Measurements from ENCODE around the gene ACOX3. TPM values are rescaled to one million over a fixed set of nuclear protein-coding genes. Genes with fewer than 3 reads are reported as not detected.

Gene ACOX3
- polyA plus RNA-seq, 5 donors = 15.3 to 22.2 (median 20.8) TPM

DNA sequence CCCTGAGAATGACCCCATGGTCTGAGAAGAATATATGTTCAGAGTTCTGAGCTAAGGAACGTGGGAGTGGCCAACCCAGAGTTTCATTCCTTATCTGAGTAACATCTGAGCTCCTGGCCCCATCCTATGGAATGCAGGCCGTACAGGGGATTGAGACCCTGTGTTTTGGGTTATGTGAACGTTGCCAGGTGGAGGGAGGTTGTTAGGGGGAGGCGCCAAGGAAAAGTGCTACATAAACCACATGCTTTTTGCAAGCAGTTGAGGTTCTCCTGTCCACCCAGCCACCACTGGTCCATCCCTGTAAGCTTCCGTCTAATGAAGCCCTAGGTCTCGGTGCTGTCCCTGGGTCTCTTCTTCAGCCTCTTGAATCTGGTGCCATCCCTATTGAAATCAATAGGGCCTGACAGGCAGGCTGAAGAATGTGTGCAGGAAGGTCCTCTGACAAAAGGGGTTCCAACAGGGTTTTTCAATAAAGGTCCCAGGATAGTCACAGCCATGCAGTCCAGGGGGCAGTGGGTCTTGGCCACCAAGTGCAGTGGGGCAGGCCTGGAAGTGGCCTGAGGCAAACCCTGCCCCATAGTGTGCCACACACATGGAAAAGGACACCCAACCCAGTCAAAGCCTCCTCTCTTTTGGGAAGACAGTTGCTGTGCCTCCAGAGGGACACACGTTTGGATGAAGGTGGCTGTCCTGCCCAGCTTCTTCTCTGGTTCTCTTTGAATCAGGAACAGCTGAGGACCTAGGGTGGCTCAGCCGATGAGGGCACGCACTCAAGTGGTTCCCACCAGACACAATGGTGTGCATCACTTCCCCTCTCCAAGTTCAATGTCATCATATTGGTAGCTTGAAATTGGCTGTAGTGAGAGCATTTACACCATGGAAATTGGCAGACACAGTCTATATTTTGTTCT, 117.5 kb downstream of the ACOX3 start:
- no peak for DNase-seq

DNA sequence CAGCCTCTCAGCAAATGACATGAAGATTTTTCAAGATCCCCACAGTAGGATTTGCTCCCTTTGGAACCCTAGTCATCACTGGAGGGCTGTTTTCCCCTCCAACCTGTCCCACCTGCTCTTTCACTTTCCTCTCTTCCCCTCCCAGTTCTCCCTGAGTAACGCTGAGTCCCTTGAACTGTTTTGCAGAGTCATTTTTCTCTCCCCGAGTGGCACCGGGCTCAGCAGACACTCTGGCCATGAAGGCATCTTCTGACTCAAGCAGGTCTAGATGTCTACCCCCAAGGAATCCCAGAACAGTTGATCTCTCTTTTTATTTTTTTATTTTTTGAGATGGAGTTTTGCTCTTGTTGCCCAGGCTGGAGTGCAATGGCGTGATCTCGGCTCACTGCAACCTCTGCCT, 118.8 kb downstream of the ACOX3 start:
- DNase-seq = no peak

DNA sequence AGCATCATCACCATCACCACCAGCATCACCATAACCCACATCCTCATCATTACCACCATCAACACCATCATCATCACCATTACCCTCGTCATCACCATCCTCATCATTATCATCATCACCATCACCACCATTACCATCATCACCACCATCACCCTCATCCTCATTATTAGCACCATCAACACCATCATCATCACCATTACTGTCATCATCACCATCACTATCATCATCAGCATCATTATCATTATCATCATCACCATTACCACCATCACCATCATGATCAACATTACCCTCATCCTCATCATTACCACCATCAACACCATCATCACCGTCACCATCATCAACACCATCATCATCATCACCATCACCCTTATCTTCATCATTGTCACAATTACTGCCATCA, 119.3 kb downstream of the ACOX3 start:
- DNase-seq = no peak

DNA sequence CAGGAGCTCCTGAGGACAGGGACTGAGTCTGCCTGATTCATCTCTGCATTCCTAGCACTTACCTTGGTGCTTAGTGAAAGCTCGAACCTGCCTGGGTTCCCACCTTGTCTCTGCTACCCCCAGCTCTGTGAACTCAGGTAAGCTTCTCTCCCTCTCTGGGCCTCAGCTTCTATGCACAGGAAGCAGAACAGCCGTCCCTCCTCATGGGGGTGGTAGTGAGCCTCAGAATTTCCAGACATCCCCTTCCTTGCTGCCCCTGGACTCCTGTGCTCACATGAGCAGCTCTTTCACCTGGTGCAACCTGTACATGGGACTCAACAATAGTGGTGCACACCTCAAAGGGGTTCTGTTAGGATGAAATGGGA, 120.2 kb downstream of the ACOX3 start:
- DNase-seq = no peak

DNA sequence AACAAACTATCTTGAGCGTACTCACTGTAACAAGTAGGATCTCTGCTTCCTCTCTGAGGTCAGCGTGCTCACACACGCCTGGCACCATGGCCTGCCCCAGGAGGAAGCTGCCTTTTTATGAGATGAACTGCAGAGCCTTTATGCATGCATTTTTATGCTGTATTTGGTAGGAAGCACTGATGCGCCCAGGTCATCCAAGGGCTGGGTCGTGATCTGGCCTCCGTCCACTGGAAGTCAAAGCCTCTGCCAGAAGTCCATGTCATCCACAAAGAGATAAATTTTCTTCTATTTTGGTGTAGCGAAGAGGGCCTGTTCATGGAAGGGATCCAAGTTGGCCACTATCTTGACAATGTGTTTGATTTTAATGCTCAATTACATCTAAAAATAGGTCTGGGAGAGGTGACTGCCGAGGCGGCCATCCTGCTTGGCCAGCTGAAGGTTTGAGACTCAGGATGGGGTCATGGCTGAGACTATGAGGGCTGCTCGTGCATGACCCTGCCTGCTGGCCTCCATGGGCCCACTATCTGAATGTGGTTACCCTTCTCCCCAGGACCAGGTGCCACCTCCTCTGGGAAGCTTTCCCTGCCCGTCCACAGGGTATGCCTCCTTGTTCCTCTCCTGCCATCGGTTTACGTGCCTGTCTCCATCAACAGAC, 120.7 kb downstream of the ACOX3 start:
- DNase-seq = peak; percentile 36 to 46

DNA sequence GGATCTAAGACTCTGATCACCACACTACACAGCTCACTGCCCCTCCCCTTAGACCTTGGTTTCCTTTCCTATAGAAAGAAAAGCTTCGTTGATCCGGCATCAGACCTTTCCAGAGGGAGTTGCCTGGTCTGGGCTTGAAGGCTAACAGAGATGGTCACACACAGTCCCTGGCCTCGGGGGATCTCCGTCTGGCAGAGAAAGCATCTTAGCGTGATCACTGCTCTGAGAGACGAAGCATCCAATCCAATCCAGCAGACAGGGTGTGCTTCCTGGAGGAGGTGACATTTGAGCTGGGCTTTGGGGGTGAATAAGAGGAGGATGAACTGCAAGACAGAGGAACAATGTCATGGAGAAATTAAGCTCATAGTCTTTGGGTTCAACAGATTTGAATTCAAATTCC, 121.5 kb downstream of the ACOX3 start:
- no peak for DNase-seq

DNA sequence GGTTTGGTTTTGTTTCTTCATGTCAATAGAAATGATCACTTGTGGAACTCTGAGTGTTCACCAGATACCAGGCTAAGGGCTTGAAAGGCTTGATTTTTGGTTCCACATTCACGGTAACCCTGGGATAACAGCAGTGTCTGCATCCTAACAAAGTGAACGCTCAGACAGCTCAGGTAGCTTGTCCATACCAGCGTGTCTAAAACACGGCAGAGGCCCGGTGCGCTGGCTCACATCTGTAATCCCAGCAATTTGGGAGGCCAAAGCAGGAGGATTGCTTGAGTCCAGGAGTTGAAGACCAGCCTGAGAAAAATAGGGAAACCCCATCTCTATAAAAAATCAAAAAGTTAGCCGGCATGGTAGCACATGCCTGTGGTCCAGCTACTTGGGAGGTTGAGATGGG, 122.0 kb downstream of the ACOX3 start:
- no peak for DNase-seq

DNA sequence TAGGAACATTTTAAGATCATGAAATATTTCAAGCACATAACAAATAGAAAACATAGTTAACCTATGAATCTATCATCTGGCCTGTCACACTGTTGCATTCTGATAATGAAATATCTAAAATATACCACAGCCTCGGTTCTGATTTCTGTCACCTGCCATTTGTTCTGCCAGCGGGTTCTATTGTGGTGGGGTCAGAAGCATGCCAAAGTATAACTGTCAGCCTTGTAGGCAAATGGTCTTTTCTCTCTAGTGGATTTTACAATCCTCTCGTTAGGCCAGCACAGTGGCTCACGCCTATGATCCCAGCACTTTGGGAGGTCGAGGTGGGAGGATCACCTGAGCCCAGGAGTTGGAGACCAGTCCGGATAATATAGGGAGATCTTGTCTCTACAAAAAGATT, 123.0 kb downstream of the ACOX3 start:
- DNase-seq = no peak

DNA sequence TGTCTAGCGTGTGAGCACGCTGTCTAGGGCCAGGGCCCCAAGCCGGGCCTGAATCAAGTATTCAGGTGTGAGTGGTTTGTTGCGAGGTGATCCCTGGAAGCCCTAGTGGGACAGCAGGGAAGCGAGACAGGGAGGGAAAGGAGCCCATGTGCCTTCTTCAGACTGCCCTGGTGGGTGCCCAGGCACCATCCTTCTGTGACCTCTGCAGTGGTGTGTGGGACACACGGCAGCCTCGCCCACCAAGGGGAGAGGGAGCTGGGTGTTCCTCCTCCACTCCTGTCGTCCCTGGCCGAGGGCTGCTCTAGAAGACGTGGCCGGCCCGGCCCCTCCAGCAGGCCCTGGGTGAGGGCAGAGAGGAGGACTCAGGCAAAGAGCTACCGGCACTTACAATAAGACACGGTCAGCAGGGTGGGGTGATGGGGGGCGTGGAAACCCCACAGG, 123.6 kb downstream of the ACOX3 start:
- no peak for DNase-seq

Other genes with a start within 250 kb of the ACOX3 start
- gene SH3TC1, start 241.4 kb downstream of the ACOX3 start, polyA plus RNA-seq (ENCODE audit: insufficient read depth in 1 of 5, insufficient read length in 5 of 5, low replicate concordance in 1 of 5) = 10 to 100 TPM; 20.3 to 28.6 (median 25.3) TPM
- gene HTRA3, start 171.0 kb downstream of the ACOX3 start, polyA plus RNA-seq (ENCODE audit: insufficient read depth in 1 of 5, insufficient read length in 5 of 5, low replicate concordance in 1 of 5) = 10 to 100 TPM in 3 of 5 donors, 1 to 10 TPM in 2; 8.6 to 17.7 (median 11.0) TPM
- gene TRMT44, start 54 bp upstream of the ACOX3 start, polyA plus RNA-seq (ENCODE audit: insufficient read depth in 1 of 5, insufficient read length in 5 of 5, low replicate concordance in 1 of 5) = 10 to 100 TPM; 17.0 to 19.1 (median 18.3) TPM
- under 1 TPM; 0.06 to 0.37 (median 0.15) TPM for gene GPR78, start 139.7 kb upstream of the ACOX3 start, polyA plus RNA-seq (ENCODE audit: insufficient read depth in 1 of 5, insufficient read length in 5 of 5, low replicate concordance in 1 of 5)
- gene CPZ, start 152.0 kb upstream of the ACOX3 start, polyA plus RNA-seq (ENCODE audit: insufficient read depth in 1 of 5, insufficient read length in 5 of 5, low replicate concordance in 1 of 5) = 1 to 10 TPM; 1.3 to 4.7 (median 3.0) TPM